ENCODE results near the gene APPL2.

GRCh38 chr12:105270671-105271255, 34.8 kb upstream of the APPL2 start:
- TF ChIP-seq CTCF (IDR thresholded peaks at IDR 0.05) (no peak), POLR2AphosphoS5 (IDR thresholded peaks at IDR 0.05) (no peak), POLR2A (IDR thresholded peaks at IDR 0.05) (no peak)

All from transverse colon (tissue), 4 donors.